Stimulated activated CD4-positive, alpha-beta T cell treated with anti-CD3 and anti-CD28 coated beads, Interleukin-1b, Interleukin-23, amount 100 ng/mL, for 24 hours (primary cell): ENCODE measurements around the gene ZNF318.

ENCODE experiments used
- DNase-seq, 4 experiments: peaks; one replicate each; pipeline ENCODE4 v3.0.0-alpha.2; 2020; ENCODE audit warnings: low read depth in 4 of 4, low spot score in 1 of 4

The ZNF318 gene

GRCh38 chr6:43301081-43301870 is 68.2 kb downstream of the ZNF318 start:
- DNase-seq: no peak

DNA sequence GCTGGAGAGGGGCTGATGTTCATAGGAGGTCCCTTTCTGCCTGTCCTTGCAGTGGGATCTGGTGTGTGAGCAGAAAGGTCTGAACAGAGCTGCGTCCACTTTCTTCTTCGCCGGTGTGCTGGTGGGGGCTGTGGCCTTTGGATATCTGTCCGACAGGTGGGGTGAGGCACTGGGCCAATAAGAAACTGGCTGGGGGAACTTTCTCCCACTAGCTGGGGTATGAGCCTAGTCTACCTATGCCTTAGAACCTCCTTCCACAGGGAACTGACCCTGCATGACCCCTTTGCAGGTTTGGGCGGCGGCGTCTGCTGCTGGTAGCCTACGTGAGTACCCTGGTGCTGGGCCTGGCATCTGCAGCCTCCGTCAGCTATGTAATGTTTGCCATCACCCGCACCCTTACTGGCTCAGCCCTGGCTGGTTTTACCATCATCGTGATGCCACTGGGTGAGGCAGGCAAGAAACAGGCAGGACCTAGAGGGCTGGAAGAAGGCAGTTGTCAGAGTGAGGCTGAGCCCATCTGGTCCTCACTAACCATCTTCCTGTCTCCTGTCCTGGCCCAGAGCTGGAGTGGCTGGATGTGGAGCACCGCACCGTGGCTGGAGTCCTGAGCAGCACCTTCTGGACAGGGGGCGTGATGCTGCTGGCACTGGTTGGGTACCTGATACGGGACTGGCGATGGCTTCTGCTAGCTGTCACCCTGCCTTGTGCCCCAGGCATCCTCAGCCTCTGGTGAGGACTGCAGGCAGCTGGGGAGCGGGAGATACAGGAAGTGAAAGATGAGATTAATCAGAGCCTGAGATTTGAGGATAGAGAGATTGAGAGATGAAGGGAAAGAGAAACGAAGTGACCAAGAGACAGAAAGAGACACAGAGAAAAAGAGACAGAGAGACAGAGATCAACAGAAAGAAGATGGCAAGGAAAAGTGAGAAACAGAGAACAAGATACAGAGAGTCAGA is 69.8 kb downstream of the ZNF318 start:
- no peak for DNase-seq

GRCh38 chr6:43298565-43299337 is 70.7 kb downstream of the ZNF318 start:
- no peak for DNase-seq

DNA sequence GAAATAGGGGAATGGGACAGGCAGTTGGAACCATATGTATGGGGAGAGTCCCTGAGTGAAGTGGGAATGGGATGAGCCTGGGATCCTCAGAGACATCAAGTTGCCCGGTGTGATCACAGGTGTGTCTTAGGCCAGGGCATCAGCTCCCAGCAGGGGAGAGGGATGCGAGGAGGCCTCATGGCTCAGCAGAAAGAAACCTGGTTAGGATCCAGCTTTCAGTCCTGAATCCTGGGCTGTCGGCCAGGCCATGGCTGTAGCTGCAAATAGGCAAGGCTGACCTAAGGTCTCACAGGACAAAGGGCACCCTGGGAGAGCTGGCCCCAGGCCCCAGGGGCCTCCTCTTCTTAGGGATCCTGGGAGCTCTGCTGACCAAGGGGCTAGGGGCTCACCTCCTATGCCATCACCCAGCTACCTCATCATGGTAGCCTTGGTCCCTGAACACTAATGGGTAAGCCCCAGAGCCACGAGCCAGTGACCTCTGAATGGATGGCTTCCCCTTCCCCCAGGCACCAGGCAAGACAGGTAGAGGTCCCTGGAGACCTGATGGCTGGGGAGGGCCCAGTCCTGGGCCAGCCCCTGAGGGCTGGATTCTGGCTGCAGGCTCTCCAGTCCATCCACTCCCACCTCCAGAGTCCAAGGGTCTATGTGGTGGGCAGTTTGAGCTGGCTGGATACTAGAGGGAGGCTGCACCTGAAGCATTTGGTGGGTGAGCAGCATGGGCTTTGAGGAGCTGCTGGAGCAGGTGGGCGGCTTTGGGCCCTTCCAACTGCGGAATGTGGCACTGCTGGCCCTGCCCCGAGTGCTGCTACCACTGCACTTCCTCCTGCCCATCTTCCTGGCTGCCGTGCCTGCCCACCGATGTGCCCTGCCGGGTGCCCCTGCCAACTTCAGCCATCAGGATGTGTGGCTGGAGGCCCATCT is 71.5 kb downstream of the ZNF318 start, which contains the start of gene SLC22A7:
TSS of gene SLC22A7 (plus strand) at position 617 of the 921 bp plus-strand sequence. CDS start at position 716, 99 bp downstream.
- DNase-seq: no peak

DNA sequence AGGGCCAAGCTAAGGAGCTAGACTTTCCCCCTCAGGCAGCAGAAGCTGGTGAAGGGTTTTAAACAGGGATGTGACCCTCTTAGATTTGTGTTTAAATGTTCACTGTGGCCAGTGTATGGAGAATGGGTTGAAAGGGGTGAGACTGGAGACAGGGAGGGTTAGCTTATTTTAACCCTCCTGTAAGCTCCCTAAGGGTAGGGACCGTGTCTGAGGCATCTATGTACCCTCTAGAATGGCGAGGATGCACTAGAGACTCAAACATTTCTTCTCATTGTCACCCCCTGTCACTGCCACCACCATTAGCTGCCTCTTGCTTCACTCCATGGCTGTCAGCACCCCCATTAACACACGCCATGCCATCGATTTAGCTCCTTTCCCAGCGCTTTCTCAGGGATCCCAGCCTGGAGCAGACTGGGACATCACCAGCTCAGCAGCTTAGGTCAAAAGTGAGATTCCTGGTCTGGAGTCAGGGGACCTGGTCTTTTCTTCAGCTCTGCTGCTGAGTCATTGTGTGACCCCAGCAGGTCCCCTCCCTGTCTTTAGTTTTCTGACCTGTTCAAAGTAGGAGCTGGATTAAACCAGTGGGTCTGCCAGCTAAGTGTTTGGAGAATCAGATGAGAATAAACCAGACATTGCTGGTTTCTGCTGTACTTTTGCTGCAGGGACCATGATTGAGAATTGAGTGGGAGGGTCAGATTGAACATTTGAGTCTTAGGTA is 72.5 kb downstream of the ZNF318 start:
- DNase-seq: no peak

DNA sequence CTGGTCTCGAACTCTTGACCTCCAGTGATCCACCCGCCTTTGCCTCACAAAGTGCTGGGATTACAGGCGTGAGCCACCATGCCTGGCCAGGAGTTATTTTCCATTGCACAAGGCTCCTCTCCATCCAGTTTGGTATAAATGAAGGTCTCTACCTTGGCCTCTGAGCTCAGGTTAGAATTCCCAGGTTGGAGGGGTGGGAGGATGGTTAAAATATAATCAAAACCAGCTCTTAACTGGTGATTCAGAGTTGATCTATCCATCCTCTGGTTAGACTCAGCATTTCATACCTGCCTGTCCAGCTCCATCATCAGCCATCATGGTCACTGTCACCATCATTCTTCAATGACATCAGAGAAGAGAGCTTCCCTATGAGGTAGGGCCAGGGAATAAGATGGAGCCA is 74.0 kb downstream of the ZNF318 start:
- DNase-seq: no peak

GRCh38 chr6:43294536-43294935 is 74.9 kb downstream of the ZNF318 start:
- DNase-seq: no peak

GRCh38 chr6:43293698-43294097 is 75.7 kb downstream of the ZNF318 start:
- no peak for DNase-seq

- DNase-seq: no peak
Observed at GRCh38 chr6:43292763-43293318, 76.6 kb downstream of the ZNF318 start.

GRCh38 chr6:43292341-43292740 is 77.1 kb downstream of the ZNF318 start:
- DNase-seq: no peak

DNA sequence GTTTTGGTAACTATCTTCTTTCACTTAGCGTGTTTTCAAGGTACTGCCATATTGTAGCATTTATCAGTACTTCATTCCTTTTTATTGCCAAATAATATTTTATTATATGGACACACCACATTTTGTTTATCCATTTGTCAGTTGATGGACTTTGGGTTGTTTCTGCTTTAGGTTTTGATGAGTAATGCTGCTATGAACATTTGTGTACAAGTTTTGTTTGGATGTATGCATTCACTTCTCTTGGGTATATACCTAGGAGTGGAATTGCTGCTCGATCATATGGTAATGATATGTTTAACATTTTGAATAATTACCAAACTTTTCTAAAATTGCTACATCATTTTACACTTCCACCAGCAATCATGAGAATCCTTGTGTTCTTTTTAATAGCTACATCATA is 77.7 kb downstream of the ZNF318 start:
- DNase-seq: no peak

- no peak for DNase-seq
Observed at GRCh38 chr6:43290905-43291355, 78.5 kb downstream of the ZNF318 start.

DNA sequence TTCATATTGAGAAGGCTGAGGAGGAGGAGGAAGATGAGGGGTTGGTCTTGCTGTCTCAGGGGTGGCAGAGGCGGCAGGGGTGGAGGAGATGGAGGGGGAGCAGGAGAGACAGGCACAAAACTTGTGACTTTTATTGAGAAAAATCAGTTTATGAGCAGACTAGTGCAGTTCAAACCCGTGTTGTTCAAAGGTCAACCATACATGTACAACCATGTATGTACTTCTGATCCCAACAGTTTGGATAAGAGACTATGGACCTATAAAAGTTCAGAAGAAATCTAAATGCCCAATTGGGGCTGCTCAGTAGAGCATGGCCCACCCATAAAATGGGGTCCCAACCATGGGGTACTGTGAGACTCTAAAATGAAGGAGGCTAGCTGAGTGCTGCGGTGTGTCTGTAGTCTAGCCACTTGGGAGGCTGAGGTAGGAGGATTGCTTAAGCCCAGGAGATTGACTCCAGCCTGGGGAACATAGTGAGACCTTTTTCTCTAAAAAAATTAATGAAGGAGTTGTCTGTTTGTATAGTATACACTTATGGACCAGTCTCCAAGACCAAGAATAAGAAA is 79.0 kb downstream of the ZNF318 start:
- DNase-seq: no peak

DNA sequence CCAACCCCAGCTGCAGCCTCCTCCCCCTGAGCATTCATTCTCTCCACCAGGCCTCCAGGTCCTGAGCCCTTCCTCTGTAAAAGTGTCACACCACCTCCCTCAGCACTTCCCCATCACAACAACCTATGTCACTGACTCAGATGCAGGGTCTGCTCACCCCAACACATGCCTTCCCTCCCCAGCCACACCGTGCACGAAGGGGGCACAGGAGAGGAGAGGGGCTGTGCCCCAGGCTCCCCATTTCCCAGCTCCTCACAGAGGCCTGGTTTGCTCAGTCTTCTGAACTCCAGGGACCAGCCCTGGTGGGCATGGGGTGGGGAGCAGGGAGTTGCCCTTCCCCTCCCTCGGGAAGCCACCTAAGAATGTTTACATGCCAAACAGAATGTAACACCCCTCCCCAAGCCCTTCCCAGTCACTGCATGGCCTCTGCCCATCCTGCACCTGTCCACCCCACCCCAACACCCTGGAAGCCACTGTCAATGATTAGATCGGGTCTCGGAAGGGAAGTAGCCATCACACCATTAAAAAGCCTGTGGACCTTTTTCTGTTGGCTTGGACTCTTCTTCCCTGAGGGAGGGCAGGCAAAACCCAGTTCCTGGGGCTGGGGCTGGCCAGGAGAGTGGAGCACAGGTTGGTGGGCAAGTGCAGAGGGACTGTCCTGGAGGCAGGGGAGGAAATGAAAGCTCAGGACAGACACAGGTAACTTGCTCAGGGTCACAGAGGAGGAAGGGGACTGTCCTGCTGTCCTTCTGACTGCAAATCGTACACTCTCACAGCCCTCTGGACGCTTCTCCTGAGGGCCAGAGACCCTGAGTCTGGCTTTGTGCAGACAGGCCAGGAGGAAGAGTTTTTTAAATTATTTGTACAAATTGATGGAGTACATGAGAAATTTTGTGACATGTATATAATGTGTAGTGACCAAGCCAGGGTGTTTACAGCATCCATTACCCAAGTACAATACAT is 81.4 kb downstream of the ZNF318 start:
- DNase-seq: no peak

DNA sequence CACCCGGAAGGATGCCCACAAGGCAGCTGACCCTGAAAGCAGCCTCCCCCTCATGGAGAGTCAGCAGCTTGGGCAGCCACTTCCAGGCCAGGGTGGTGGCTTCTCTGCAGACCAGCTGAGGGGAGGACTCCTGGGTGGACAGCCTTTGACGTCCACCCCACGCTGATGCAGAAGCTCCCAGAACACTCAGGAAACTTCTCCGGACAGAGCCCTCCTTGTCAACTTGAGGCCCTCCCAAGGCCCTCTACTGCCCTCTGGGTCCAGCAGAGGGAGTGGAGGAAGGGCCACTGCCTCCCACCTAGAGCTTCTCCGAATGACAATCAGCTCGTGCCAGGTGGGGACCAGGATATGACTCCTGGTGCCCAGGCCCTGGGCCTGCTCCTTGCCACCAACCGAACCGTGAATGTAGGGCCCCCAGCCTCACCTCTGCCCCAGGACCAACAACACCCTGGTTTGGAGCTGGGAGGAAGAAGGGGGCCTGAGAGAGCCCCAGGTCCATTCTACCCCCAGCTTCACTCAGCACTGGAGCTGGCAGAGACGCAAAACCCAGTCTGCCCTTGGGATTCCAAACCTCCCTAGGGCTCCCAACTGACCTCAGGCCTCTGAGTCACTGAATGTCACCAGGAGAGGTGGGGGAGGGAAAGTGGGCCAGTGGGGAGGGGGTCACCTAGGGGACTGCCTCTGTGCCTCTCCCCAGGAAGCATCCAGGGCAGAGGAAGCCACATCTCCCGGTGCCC is 82.3 kb downstream of the ZNF318 start:
- DNase-seq: no peak

GRCh38 chr6:43286456-43286979 is 82.9 kb downstream of the ZNF318 start:
- no peak for DNase-seq
